GM12878 (cell line): Measurements from ENCODE around the gene PTAFR. TPM values are rescaled to one million over a fixed set of nuclear protein-coding genes. Genes with fewer than 3 reads are reported as not detected.

Experiments
- CREM ChIP-seq: IDR thresholded peaks from 2 replicates; pipeline ENCODE4 v1.6.1; 2014; ENCODE audit warnings: antibody characterized with exemption, low read depth
- EED ChIP-seq: sonication (generic); IDR thresholded peaks from 2 replicates; pipeline ENCODE4 v1.6.1; 2016; ENCODE audit warnings: antibody characterized with exemption, low read depth
- ETV6 ChIP-seq, 2 experiments: fragments of 450-650 bp in 1 of 2; IDR thresholded peaks in 1 of 2; conservative IDR thresholded peaks in 1 of 2; 2 replicates each; pipeline ENCODE4 v1.6.1; 2014; ENCODE audit warnings: antibody characterized with exemption in 1 of 2, borderline replicate concordance in 1 of 2, low read depth in 1 of 2, mild to moderate bottlenecking in 1 of 2, moderate library complexity in 1 of 2
- EZH2 ChIP-seq: IDR thresholded peaks from 2 replicates; pipeline ENCODE4 v1.6.1; 2012; ENCODE audit warnings: low read depth, mild to moderate bottlenecking, control low read depth, inconsistent platforms, low read length, borderline replicate concordance; ENCODE audit not compliant: control insufficient read depth
- IKZF2 ChIP-seq, 2 experiments: fragments of 450-650 bp; IDR thresholded peaks; 2 replicates each; pipeline ENCODE4 v1.6.1; 2017; ENCODE audit warnings: mild to moderate bottlenecking in 2 of 2, moderate library complexity in 2 of 2
- IRF4 ChIP-seq: IDR thresholded peaks from 2 replicates; pipeline ENCODE4 v1.6.1; 2011; ENCODE audit warnings: low read depth, low read length
- KAT2A ChIP-seq: conservative IDR thresholded peaks from 2 replicates; pipeline ENCODE4 v1.6.1; 2011; ENCODE audit warnings: low read depth, low read length; ENCODE audit not compliant: control insufficient read depth
- NRF1 ChIP-seq: conservative IDR thresholded peaks from 2 replicates; pipeline ENCODE4 v1.6.1; 2011; ENCODE audit warnings: mild to moderate bottlenecking, low read depth, low read length, improper control_type of control experiment
- POU2F2 ChIP-seq: IDR thresholded peaks from 3 replicates; pipeline ENCODE4 v1.6.1; 2011; ENCODE audit warnings: low read depth, mild to moderate bottlenecking, low read length, borderline replicate concordance
- RBBP5 ChIP-seq: fragments of 200-600 bp; sonication (generic); conservative IDR thresholded peaks from 2 replicates; pipeline ENCODE4 v1.6.1; 2016
- RUNX3 ChIP-seq: IDR thresholded peaks from 2 replicates; pipeline ENCODE4 v1.6.1; 2012; ENCODE audit warnings: low read length, inconsistent platforms
- SMARCA5 ChIP-seq: fragments of 450-650 bp; IDR thresholded peaks from 2 replicates; pipeline ENCODE4 v1.6.1; 2017; ENCODE audit warnings: mild to moderate bottlenecking
- ZSCAN29 ChIP-seq: fragments of 450-650 bp; IDR thresholded peaks from 2 replicates; pipeline ENCODE4 v1.6.1; 2017; ENCODE audit warnings: mild to moderate bottlenecking, moderate library complexity
- polyA plus RNA-seq, 11 experiments: library from polyadenylated mRNA; depleted of rRNA in 4 of 11; unstranded in 6 of 11; stranded (reverse) in 5 of 11; fragments of >200 nt; fragmentation: Nextera tagmentation in 4 of 11; fragmentation: Illumina TruSeq in 1 of 11; extraction: Ambion mirVana in 4 of 11; extraction: Trizol in 1 of 11; gene quantifications; 1 replicate in 1 of 11; 2 replicates in 10 of 11; pipeline versions ENCODE4 v1.2.1 to v1.2.3, GENCODE V29; 2011 to 2016; ENCODE audit warnings: inconsistent platforms in 2 of 11, missing spikeins in 2 of 11, low read depth in 1 of 11
- total RNA-seq, 4 experiments: library from RNA; depleted of rRNA in 3 of 4; stranded (reverse); fragments of >200 nt in 3 of 4; fragmentation: Illumina TruSeq in 1 of 4; extraction: Trizol in 1 of 4; gene quantifications; 2 replicates each; pipeline versions ENCODE4 v1.2.1 to v1.2.3, GENCODE V29; 2013 to 2021
- TF ChIP-seq, protein P1 (sequence below): fragments of 450-650 bp; IDR thresholded peaks from 2 replicates; pipeline ENCODE4 v1.6.1; 2018; ENCODE audit warnings: mild to moderate bottlenecking, low read depth, moderate library complexity; ENCODE audit not compliant: partially characterized antibody
- TF ChIP-seq, protein P2 (sequence below): IDR thresholded peaks from 2 replicates; pipeline ENCODE4 v1.6.1; 2011; ENCODE audit warnings: low read depth, low read length, improper control_type of control experiment, borderline replicate concordance
- TF ChIP-seq, protein P3 (sequence below): fragments of 150-350 bp; IDR thresholded peaks from 2 replicates; pipeline ENCODE4 v1.6.1; 2016; ENCODE audit warnings: low read depth, low read length
- TF ChIP-seq, protein P4 (sequence below): IDR thresholded peaks from 2 replicates; pipeline ENCODE4 v1.6.1; 2011; ENCODE audit warnings: mild to moderate bottlenecking, low read depth, low read length, moderate library complexity; ENCODE audit not compliant: insufficient replicate concordance

The PTAFR gene
- total and polyA plus RNA-seq, 10 of the 15 experiments (the other 5 are each of a cell fraction or from before 2014, with no cell fraction given) = 17.5 to 251 (median 27.7) TPM

DNA sequence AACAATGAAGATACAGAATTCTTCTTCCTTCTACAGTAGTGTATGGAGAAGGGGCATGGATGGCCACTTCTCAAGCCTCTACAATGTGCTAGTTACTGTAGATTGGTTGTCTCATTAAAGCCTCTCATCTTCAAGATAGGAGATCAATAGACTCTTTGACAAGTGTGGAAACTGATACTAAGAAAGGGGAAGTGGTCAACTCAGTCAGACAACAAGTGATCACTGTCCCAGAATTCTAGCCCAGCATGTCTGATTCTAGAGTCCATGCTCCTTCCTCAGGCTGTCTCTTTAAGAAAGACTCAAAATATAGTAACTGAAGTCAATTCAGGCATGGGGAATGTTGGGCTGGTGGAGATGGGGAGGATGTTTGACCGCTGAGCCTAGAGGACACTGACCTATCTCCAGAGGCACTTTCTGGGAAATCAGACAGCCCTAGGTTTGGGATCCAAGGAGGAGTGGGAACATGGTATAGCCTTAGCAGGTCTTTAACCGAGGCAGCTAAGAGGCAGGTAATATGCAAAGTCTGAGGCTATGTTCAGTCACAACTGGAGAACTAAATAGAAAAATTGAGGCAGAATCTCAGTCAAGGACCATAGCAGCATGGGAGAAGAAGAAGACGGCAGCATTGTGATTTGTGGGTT, 48.8 kb downstream of the PTAFR start (continued):
- TF ChIP-seq EZH2 (no peak), RBBP5 (no peak), CREM (peak; percentile 17; the same call in 1 of the 2 replicates), IKZF2 (IDR thresholded peaks at IDR 0.05) (peak; percentile 84 to 85), SMARCA5 (no peak), IRF4 (peak; percentile 63; the same call in 1 of the 2 replicates), KAT2A (no peak), ETV6 (conservative IDR thresholded peaks at IDR 0.05 in 1 of 2, IDR thresholded peaks at IDR 0.05 in 1 of 2; ENCODE audit: borderline replicate concordance in 1 of 2, low read depth in 1 of 2) (peak in 1 of 2 experiments; percentile 58; a peak in 1 of 4 replicates), POU2F2 (peak; percentile 93; the same call in 2 of the 3 replicates), RUNX3 (peak; percentile 82), EED (peak; percentile 78), ZSCAN29 (no peak), NRF1 (no peak)
- TF ChIP-seq, protein P1, sequence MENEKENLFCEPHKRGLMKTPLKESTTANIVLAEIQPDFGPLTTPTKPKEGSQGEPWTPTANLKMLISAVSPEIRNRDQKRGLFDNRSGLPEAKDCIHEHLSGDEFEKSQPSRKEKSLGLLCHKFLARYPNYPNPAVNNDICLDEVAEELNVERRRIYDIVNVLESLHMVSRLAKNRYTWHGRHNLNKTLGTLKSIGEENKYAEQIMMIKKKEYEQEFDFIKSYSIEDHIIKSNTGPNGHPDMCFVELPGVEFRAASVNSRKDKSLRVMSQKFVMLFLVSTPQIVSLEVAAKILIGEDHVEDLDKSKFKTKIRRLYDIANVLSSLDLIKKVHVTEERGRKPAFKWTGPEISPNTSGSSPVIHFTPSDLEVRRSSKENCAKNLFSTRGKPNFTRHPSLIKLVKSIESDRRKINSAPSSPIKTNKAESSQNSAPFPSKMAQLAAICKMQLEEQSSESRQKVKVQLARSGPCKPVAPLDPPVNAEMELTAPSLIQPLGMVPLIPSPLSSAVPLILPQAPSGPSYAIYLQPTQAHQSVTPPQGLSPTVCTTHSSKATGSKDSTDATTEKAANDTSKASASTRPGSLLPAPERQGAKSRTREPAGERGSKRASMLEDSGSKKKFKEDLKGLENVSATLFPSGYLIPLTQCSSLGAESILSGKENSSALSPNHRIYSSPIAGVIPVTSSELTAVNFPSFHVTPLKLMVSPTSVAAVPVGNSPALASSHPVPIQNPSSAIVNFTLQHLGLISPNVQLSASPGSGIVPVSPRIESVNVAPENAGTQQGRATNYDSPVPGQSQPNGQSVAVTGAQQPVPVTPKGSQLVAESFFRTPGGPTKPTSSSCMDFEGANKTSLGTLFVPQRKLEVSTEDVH = no peak
- TF ChIP-seq, protein P2, sequence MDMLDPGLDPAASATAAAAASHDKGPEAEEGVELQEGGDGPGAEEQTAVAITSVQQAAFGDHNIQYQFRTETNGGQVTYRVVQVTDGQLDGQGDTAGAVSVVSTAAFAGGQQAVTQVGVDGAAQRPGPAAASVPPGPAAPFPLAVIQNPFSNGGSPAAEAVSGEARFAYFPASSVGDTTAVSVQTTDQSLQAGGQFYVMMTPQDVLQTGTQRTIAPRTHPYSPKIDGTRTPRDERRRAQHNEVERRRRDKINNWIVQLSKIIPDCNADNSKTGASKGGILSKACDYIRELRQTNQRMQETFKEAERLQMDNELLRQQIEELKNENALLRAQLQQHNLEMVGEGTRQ = no peak
- TF ChIP-seq, protein P3, sequence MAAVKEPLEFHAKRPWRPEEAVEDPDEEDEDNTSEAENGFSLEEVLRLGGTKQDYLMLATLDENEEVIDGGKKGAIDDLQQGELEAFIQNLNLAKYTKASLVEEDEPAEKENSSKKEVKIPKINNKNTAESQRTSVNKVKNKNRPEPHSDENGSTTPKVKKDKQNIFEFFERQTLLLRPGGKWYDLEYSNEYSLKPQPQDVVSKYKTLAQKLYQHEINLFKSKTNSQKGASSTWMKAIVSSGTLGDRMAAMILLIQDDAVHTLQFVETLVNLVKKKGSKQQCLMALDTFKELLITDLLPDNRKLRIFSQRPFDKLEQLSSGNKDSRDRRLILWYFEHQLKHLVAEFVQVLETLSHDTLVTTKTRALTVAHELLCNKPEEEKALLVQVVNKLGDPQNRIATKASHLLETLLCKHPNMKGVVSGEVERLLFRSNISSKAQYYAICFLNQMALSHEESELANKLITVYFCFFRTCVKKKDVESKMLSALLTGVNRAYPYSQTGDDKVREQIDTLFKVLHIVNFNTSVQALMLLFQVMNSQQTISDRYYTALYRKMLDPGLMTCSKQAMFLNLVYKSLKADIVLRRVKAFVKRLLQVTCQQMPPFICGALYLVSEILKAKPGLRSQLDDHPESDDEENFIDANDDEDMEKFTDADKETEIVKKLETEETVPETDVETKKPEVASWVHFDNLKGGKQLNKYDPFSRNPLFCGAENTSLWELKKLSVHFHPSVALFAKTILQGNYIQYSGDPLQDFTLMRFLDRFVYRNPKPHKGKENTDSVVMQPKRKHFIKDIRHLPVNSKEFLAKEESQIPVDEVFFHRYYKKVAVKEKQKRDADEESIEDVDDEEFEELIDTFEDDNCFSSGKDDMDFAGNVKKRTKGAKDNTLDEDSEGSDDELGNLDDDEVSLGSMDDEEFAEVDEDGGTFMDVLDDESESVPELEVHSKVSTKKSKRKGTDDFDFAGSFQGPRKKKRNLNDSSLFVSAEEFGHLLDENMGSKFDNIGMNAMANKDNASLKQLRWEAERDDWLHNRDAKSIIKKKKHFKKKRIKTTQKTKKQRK = no peak
- TF ChIP-seq, protein P4, sequence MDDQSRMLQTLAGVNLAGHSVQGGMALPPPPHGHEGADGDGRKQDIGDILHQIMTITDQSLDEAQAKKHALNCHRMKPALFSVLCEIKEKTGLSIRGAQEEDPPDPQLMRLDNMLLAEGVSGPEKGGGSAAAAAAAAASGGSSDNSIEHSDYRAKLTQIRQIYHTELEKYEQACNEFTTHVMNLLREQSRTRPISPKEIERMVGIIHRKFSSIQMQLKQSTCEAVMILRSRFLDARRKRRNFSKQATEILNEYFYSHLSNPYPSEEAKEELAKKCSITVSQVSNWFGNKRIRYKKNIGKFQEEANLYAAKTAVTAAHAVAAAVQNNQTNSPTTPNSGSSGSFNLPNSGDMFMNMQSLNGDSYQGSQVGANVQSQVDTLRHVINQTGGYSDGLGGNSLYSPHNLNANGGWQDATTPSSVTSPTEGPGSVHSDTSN = no peak
